GM12878 (cell line): ENCODE measurements around the gene CCDC63. TPM values are rescaled to one million over a fixed set of nuclear protein-coding genes. Genes with fewer than 3 reads are reported as not detected.

Experiments used
- ATAC-seq: fragments of 200-7000 bp; cut with Tn5 transposase; 3 replicates; pipeline ENCODE4 v1.9.1; 2020; ENCODE audit warnings: mild to moderate bottlenecking, moderate library complexity
- BruUV-seq: library from RNA; stranded (reverse); fragments of 400-500 nt; replicated peaks from 2 replicates; lab custom pipeline; 2021; lab: Mats Ljungman, UMichigan
- CTCF ChIA-PET: fragments of 300-600 bp; sonication (Branson Sonifier 250); formaldehyde crosslinking; extraction: SDS; loops from one replicate; lab custom pipeline; 2021; ENCODE audit warnings: inconsistent platforms; lab: Yijun Ruan, JAX
- POLR2A ChIA-PET: fragments of 350-600 bp; formaldehyde crosslinking; extraction: SDS; loops from one replicate; lab custom pipeline; 2021; ENCODE audit warnings: inconsistent platforms; lab: Charles Lee
- RAD21 ChIA-PET: fragments of 300-600 bp; sonication (Branson Sonifier 250); formaldehyde crosslinking; loops from one replicate; lab custom pipeline; 2023; ENCODE audit warnings: antibody characterized with exemption; ENCODE audit not compliant: unreplicated experiment; lab: Charles Lee
- SMC1A ChIA-PET: fragments of 300-600 bp; sonication (Branson Sonifier 250); formaldehyde crosslinking; loops from one replicate; lab custom pipeline; 2023; ENCODE audit not compliant: unreplicated experiment, uncharacterized antibody; lab: Charles Lee
- DNase-seq: peaks from one replicate; pipeline ENCODE4 v3.0.0-alpha.2; 2011; ENCODE audit warnings: low read depth, low spot score
- FAIRE-seq: peaks from 3 replicates; lab custom pipeline; 2011; peaks lifted over from hg19 to GRCh38; lab: Jason Lieb, UNC
- H2AFZ ChIP-seq: 2 replicates; pipeline ENCODE4 v1.6.0; 2011; ENCODE audit warnings: low read depth, low read length, control low read depth; ENCODE audit not compliant: control insufficient read depth
- H3K27ac ChIP-seq: 2 replicates; pipeline ENCODE4 v1.5.1; 2011; ENCODE audit warnings: control low read depth; ENCODE audit not compliant: control insufficient read depth, insufficient read depth
- H3K27me3 ChIP-seq, 2 experiments: replicated peaks in 1 of 2; 2 replicates each; pipeline versions ENCODE4 v1.6.0 to v1.6.1; 2011; ENCODE audit warnings: low read length in 1 of 2; ENCODE audit not compliant: control insufficient read depth in 2 of 2, insufficient read depth in 2 of 2
- H3K36me3 ChIP-seq, 2 experiments: 2 replicates each; pipeline ENCODE4 v1.5.1; 2011; ENCODE audit warnings: low read length in 1 of 2; ENCODE audit not compliant: control insufficient read depth in 2 of 2, insufficient read depth in 2 of 2
- H3K4me1 ChIP-seq: 2 replicates; pipeline ENCODE4 v1.6.1; 2011; ENCODE audit warnings: mild to moderate bottlenecking, low read length, moderate library complexity, mixed read lengths; ENCODE audit not compliant: control insufficient read depth, insufficient read depth
- H3K4me2 ChIP-seq: 2 replicates; pipeline ENCODE4 v1.6.0; 2011; ENCODE audit warnings: control low read depth; ENCODE audit not compliant: control insufficient read depth, insufficient read depth
- H3K4me3 ChIP-seq: fragments of 200-600 bp; sonication (generic); 2 replicates; pipeline ENCODE4 v1.5.1; 2016
- H3K79me2 ChIP-seq: 2 replicates; pipeline ENCODE4 v1.6.0; 2011; ENCODE audit warnings: low read length; ENCODE audit not compliant: control insufficient read depth, insufficient read depth
- H3K9ac ChIP-seq: 2 replicates; pipeline ENCODE4 v1.8.0; 2011; ENCODE audit warnings: low read length, control low read depth, mixed read lengths; ENCODE audit not compliant: control insufficient read depth, insufficient read depth
- H3K9me3 ChIP-seq: replicated peaks from 3 replicates; pipeline ENCODE4 v1.5.1; 2011; ENCODE audit warnings: mild to moderate bottlenecking, low read length; ENCODE audit not compliant: control insufficient read depth, insufficient read depth
- H4K20me1 ChIP-seq: 2 replicates; pipeline ENCODE4 v1.6.0; 2011; ENCODE audit not compliant: control insufficient read depth, insufficient read depth
- BACH1 ChIP-seq: fragments of 450-650 bp; IDR thresholded peaks from 2 replicates; pipeline ENCODE4 v1.6.1; 2017; ENCODE audit warnings: mild to moderate bottlenecking, borderline replicate concordance
- CBX5 ChIP-seq: sonication (generic); IDR thresholded peaks from 2 replicates; pipeline ENCODE4 v1.6.1; 2016; ENCODE audit warnings: low read depth, moderate library complexity, mild to moderate bottlenecking, inconsistent platforms
- CHD4 ChIP-seq: fragments of 200-600 bp; sonication (generic); IDR thresholded peaks from 2 replicates; pipeline ENCODE4 v1.6.1; 2016; ENCODE audit warnings: mild to moderate bottlenecking
- CREB1 ChIP-seq: IDR thresholded peaks from 2 replicates; pipeline ENCODE4 v1.6.1; 2012; ENCODE audit warnings: low read depth, mild to moderate bottlenecking, inconsistent platforms
- EED ChIP-seq: sonication (generic); IDR thresholded peaks from 2 replicates; pipeline ENCODE4 v1.6.1; 2016; ENCODE audit warnings: antibody characterized with exemption, low read depth
- HCFC1 ChIP-seq: fragments of 150-350 bp; IDR thresholded peaks from 2 replicates; pipeline ENCODE4 v1.6.1; 2014; ENCODE audit warnings: low read length
- LARP7 ChIP-seq: fragments of 450-650 bp; IDR thresholded peaks from 2 replicates; pipeline ENCODE4 v1.6.1; 2017; ENCODE audit warnings: mild to moderate bottlenecking
- MTA3 ChIP-seq: IDR thresholded peaks from 2 replicates; pipeline ENCODE4 v1.6.1; 2012; ENCODE audit warnings: low read length, inconsistent platforms, borderline replicate concordance
- RCOR1 ChIP-seq: conservative IDR thresholded peaks from 2 replicates; pipeline ENCODE4 v1.6.1; 2012; ENCODE audit warnings: low read depth, low read length, improper control_type of control experiment
- RELB ChIP-seq: fragments of 450-650 bp; IDR thresholded peaks from 2 replicates; pipeline ENCODE4 v1.6.1; 2017; ENCODE audit warnings: low read depth, mild to moderate bottlenecking, moderate library complexity
- REST ChIP-seq: IDR thresholded peaks from 2 replicates; pipeline ENCODE4 v1.6.1; 2012; ENCODE audit warnings: mild to moderate bottlenecking, low read depth, low read length
- SP1 ChIP-seq: IDR thresholded peaks from one replicate; pipeline ENCODE4 v1.6.1; 2011; ENCODE audit warnings: low read depth, low read length
- SPI1 ChIP-seq: IDR thresholded peaks from 2 replicates; pipeline ENCODE4 v1.6.1; 2011; ENCODE audit warnings: low read depth, mild to moderate bottlenecking, low read length, moderate library complexity, borderline replicate concordance; ENCODE audit not compliant: insufficient read depth
- YY1 ChIP-seq: IDR thresholded peaks from 2 replicates; pipeline ENCODE4 v1.6.1; 2011; ENCODE audit warnings: low read depth, mild to moderate bottlenecking, low read length
- ZNF207 ChIP-seq: fragments of 450-650 bp; IDR thresholded peaks from 2 replicates; pipeline ENCODE4 v1.6.1; 2014; ENCODE audit warnings: antibody characterized with exemption, mild to moderate bottlenecking, borderline replicate concordance
- ZNF217 ChIP-seq: fragments of 450-650 bp; IDR thresholded peaks from 2 replicates; pipeline ENCODE4 v1.6.1; 2017; ENCODE audit warnings: antibody characterized with exemption, mild to moderate bottlenecking
- WGBS: methylation state at CpG from one replicate; pipeline ENCODE4 v1.1.6; 2016; ENCODE audit warnings: low lambda C conversion rate; ENCODE audit not compliant: insufficient replicate concordance, insufficient coverage; ENCODE audit errors: missing lambda C conversion rate; 5-methylcytosine and 5-hydroxymethylcytosine counted together
- in situ Hi-C: fragments of 300-500 bp; cut with MboI; formaldehyde crosslinking; loops from 9 replicates; pipeline ENCODE4 v1.14.3; 2018; ENCODE audit warnings: mixed read lengths
- intact Hi-C: fragments of 100-400 bp; cut with micrococcal nuclease; formaldehyde crosslinking; loops from one replicate; pipeline ENCODE4 v1.14.2; 2022; ENCODE audit not compliant: unreplicated experiment
- polyA plus RNA-seq, 11 experiments: library from polyadenylated mRNA; depleted of rRNA in 4 of 11; unstranded in 6 of 11; stranded (reverse) in 5 of 11; fragments of >200 nt; fragmentation: Nextera tagmentation in 4 of 11; fragmentation: Illumina TruSeq in 1 of 11; extraction: Ambion mirVana in 4 of 11; extraction: Trizol in 1 of 11; gene quantifications; 1 replicate in 1 of 11; 2 replicates in 10 of 11; pipeline versions ENCODE4 v1.2.1 to v1.2.3, GENCODE V29; 2011 to 2016; ENCODE audit warnings: inconsistent platforms in 2 of 11, missing spikeins in 2 of 11, low read depth in 1 of 11
- total RNA-seq, 4 experiments: library from RNA; depleted of rRNA in 3 of 4; stranded (reverse); fragments of >200 nt in 3 of 4; fragmentation: Illumina TruSeq in 1 of 4; extraction: Trizol in 1 of 4; gene quantifications; 2 replicates each; pipeline versions ENCODE4 v1.2.1 to v1.2.3, GENCODE V29; 2013 to 2021
- TF ChIP-seq, protein P1 (sequence below): fragments of 450-650 bp; IDR thresholded peaks from 2 replicates; pipeline ENCODE4 v1.6.1; 2016; ENCODE audit warnings: mild to moderate bottlenecking

CCDC63 gene
- total and polyA plus RNA-seq, 10 of the 15 experiments (the other 5 are each of a cell fraction or from before 2014, with no cell fraction given), result not detected

DNA sequence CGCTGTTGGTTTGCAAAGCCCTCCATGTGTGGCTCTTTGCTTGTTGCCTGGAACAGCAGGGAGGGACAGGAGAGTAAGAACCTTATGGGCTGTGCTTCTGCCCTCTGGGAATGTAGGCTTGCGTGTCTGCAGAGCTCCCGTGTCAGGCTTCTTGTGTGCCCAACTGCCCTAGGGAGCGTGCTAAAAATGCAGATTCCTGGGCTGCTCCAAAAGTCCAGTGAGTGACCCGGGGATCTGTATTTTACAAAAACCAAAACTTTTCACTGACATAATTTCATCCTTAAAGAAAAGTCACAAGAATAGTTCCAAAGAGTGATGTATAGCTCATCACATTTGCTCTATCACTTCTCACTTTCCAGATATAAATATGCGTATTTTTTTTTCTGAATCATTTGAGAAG, 34.8 kb upstream of the CCDC63 start:
- BruUV-seq, result no TSS peak
- Histone ChIP-seq H3K9ac (no peak overlapping the region), H3K4me3 (no peak overlapping the region), H2AFZ (no peak overlapping the region), H3K4me2 (no peak overlapping the region), H3K27me3 (no peaks in the 10 kb centered on the region; a peak in 1 of 4 replicates), H3K36me3 (no peaks in the 10 kb centered on the region), H3K9me3 (no peaks in the 10 kb centered on the region), H3K4me1 (no peaks in the 10 kb centered on the region), H3K79me2 (no peaks in the 10 kb centered on the region), H4K20me1 (no peaks in the 10 kb centered on the region), H3K27ac (no peak overlapping the region)
- in situ Hi-C loops (no loop called here), intact Hi-C loops (no loop called here)
- CTCF ChIA-PET, result interaction anchor here (0.6 kb wide), 1 partner anchor 84 kb away, joined by 3 read pairs; no protein-coding TSS in a partner anchor
- RAD21 ChIA-PET, result interaction anchor here (1.1 kb wide), 1 partner anchor 35 kb away, joined by 3 read pairs; no protein-coding TSS in a partner anchor
- ATAC-seq, result no peak
- FAIRE-seq, result no peak
- 49% methylated on average over 6 of the region's 6 CpGs for WGBS
- SMC1A ChIA-PET, result interaction anchor here (0.9 to 1.3 kb wide), 2 partner anchors 9 to 34 kb away, joined by 3 read pairs; no protein-coding TSS in a partner anchor
- POLR2A ChIA-PET, result interaction anchor here (0.6 kb wide), 1 partner anchor 43 kb away, joined by 3 read pairs; no protein-coding TSS in a partner anchor
- DNase-seq, result no peak
- TF ChIP-seq CHD4, result no peak
- no peak for TF ChIP-seq CREB1
- no peak for TF ChIP-seq EED
- TF ChIP-seq REST, result no peak
- TF ChIP-seq YY1, result no peak
- TF ChIP-seq BACH1, result no peak
- TF ChIP-seq HCFC1, result no peak
- TF ChIP-seq SP1, result no peak
- no peak for TF ChIP-seq RELB
- no peak for TF ChIP-seq CBX5
- TF ChIP-seq MTA3, result no peak
- TF ChIP-seq LARP7, result no peak
- no peak for TF ChIP-seq SPI1
- TF ChIP-seq ZNF217, result no peak
- no peak for TF ChIP-seq RCOR1
- TF ChIP-seq, protein P1, sequence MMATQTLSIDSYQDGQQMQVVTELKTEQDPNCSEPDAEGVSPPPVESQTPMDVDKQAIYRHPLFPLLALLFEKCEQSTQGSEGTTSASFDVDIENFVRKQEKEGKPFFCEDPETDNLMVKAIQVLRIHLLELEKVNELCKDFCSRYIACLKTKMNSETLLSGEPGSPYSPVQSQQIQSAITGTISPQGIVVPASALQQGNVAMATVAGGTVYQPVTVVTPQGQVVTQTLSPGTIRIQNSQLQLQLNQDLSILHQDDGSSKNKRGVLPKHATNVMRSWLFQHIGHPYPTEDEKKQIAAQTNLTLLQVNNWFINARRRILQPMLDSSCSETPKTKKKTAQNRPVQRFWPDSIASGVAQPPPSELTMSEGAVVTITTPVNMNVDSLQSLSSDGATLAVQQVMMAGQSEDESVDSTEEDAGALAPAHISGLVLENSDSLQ, result no peak
- no peak for TF ChIP-seq ZNF207
